ENCODE data around the gene NF2.

NF2 gene

DNA sequence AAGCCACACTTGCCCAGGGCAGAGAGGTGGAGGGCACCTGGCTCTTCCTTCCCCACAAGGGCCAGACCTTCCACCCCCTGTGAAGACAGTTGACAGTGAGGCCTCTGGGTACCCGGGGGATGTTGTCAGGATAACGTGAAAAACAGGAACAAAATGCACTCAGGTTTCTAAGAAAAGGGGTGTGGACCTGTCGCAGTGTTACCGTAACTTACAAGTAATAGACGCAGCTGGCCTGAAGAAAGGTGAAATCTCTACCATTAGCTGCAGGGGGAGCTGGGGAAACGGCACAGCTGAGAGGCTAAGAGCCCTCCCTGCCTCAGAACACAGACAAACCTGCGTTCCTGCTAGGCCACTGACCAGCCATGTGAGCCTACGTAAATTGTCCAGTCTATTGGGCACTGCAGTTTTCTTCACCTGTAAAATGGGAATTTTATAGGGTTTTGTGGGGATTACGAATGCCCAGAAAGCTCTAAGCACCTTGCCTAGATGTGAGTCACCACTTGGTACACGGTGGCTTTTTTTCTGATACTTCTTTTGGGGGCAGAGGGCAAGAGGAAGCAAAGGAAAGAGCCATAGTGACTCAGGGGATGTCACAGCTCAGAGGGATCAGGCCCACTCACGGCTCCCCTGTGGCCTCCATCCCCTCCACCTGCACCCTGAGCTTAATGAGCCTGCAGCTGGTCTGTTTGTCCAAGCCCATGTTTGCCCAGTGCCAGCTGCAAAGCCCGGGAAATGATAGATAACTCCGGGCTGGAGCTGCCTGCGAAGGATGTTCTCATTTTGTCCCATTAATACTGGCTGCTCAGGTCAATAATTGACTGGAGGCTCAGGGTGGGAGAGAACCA, 97.9 kb downstream of the NF2 start:
- DNase-seq (ENCODE audit: low read depth in 2 of 2) = no peak

DNA sequence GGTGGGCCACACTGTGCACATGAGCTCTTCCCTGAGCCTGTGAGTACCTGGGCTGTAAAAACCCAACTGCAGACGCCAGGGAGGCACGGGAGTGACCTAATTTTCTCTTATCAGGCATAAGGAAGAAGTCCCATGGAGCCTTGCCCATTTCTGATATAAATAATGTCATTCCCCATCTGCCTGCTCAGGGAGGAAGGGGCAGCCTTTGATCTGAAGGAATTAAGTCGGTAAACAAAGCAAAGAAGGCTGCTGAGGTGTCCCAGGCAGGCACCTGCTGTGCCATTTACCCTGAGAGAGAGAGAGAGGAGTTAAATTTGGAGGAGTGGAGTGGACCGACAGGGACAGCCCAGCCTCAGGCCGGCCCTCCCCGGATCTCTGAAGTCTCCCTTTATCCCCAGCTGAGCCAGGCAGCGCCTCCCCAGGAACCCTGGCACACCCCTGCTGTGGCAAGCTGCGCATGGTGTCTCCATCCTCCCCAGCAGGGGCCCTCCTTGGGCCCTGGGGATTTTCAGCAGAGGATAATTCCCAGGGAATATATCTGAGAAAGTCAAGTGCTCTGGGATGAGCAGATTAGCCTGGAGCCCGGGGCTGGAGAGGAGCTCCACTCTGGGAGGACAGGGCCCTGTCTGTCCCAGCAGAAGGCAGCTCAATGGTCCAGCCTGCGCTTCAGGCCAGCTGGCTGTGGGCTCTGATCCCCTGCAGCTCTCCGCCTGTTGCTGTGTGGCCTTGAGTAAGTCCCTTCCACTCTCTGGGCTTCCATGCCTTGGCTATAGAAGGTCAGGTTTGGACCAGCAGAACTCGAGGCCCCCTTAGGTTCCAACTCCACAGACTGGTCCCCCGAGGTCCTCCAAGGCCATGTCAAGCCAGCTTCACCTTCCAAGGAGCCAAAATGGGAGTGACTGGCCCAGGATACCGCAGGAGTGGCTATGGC, 98.8 kb downstream of the NF2 start:
- DNase-seq (ENCODE audit: low read depth in 2 of 2) = no peak

DNA sequence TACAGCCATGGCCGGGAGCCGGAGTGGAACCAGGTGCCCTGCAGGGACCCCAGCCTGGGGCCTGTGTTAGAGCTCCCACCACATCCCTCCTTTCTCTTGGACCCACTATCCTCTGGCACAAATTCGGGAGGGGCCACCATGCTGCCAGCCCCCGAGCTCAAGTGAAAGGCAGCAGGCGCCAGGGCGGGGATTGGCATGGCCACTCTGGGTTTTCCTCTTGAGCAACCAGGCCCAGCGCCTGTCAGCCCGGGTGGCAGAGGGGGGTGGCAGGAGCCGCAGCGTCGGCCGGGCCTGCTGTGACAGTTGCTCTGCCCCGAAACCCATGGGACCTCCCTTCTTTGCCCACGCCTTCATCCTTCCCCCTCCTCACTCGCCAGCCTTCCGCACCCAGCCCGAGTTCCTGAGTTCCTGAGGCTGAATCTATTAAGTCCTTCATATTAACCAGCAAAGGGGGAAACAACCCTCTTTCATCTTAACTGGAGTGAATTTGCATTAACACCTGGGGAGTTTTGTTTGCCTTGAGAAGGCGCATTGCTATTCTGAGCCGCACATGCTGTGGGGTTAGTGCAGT, 99.6 kb downstream of the NF2 start:
- no peak for DNase-seq (ENCODE audit: low read depth in 2 of 2)

DNA sequence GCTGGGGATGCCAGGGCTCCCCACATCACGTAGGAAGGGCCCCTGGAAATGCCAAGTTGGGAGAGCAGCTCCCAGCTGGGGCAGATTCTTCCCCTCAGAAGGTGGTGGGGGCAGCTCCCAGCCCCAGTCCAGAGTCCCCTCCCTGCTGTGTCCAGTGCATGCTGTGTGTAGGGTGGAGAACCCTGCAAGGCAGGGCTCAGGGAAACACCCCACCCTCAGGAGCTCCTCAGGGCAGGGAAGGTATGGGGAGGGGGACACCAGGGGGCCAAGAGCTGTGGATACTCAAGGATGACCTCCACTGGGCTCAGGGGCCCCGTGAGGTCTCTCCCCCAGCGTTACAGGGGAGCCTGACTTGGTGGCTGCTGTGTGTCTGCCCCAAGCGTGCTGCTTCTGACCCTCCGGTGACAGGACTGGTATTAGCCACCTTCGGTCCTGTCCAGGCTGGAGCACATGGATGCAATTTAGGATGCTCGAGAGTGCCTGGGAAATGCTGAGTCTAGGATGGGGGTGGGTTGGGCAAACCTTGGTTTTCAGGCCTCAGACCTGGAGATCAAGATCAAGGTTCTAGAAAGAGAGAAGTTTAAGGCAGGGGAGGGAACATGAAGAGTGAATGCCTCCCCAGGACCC, 100.2 kb downstream of the NF2 start:
- DNase-seq (ENCODE audit: low read depth in 2 of 2) = no peak

DNA sequence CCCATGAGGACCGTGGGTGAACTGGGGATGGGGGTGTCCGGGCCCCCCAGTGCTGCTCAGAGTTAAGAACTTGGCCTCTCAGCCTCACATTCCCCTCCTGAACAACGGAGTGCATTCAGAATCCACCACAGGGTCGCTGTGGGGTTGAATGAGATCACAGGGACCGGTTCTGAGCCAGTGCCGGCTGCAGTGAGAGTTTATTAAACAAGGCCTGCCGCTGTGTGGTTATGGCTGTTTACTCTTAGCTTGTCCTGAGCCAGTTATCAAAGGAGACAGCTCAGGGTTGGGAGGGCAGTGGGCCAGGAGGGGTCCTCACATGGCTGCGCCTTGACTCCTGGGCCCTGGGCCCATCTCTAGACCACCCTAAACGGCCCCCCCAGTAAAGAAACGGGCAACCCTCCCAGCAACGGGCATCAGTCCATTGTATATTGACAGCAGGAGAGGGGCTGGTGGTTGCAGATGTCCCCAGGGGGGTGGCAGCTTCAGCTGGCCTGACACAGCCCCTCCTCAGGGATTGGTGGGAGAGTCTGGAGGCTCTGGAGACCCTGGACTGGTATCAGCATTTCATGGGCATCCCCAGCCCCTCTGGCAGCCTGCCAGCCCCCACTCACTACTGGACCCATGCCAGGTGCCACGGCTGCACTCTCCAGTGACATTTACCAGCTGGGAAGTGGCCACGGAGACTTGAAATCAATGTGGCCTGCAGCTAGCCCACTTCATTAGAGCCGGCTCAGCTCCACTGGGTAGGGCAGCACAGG, 101.3 kb downstream of the NF2 start:
- no peak for DNase-seq (ENCODE audit: low read depth in 2 of 2)

DNA sequence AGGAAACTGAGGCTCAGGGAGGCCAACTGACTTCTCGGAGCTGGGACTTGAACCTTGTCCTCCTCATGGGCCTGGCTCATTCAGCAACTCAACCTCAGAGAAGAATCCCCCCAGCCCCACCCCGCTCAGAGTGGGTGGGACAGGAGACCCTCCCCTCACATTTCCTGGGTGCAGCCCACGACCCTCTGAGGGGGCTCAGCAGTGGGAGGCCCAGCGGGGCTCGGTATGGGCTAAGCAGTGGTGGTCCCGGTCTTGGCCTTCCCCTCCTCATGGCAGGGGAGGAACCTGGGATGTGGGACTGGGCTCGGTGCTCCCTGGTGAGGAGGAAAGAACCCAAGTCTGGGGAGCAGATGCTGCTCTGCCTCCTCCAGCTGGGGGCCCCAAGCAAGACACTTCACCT, 102.2 kb downstream of the NF2 start:
- DNase-seq (ENCODE audit: low read depth in 2 of 2) = no peak

DNA sequence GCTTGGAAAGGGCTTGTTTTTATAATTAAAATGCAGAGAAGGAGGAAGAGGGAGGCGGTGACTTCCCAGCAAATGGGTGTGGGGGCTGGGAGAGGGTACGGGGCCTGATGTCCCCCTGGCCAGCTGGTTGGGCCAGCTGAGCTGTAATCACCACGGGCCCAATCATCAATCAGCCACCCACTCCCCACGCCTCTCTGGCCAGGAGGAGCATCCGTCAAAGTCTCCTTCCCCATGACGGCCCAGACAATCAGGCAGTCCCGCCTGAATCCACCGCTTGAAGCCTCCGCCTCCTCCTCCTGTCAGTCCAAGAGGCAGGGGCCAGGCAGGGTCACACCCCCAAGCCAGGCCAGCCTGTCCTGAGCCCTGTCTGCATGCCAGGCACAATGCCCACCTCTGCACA, 103.1 kb downstream of the NF2 start:
- no peak for DNase-seq (ENCODE audit: low read depth in 2 of 2)

DNA sequence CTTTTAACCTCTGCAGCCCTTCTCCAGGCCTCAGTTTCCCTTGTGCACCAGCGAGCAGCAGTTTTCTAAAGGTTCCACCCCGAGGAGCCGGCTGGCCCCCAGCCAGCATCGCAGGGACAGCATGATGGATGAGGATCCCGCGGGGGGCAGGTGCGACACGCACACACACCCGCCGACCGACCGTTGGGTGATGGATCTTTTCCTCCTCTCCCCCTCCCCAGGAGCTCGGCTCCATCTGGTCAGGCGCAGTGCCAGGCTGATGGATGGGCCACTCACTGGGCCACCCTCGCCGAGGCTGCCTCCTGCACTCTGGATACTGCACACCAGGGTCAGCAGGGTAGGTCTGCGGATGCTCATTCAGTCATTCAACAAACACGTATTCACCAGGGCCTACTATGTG, 103.6 kb downstream of the NF2 start:
- DNase-seq (ENCODE audit: low read depth in 2 of 2) = no peak

DNA sequence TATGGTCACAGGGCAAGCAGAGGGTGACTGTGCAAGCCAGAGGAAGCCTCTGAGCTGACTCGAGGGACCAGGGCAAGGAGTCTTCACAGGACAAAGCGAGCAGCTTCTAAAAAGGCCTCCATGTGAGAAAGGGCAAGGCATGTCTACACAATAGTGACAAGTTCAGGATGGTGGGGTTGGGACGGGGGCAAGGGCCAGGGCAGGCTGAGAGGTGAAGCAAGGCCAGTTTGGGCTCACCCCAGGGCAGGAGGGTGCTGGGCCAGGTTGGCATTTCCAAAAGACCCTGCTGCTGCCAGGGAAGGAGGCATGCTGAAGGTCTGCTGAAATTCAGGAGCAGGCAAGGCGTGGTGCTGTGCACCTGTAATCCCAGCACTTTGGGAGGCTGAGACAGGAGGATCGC, 104.0 kb downstream of the NF2 start:
- DNase-seq (ENCODE audit: low read depth in 2 of 2) = no peak

DNA sequence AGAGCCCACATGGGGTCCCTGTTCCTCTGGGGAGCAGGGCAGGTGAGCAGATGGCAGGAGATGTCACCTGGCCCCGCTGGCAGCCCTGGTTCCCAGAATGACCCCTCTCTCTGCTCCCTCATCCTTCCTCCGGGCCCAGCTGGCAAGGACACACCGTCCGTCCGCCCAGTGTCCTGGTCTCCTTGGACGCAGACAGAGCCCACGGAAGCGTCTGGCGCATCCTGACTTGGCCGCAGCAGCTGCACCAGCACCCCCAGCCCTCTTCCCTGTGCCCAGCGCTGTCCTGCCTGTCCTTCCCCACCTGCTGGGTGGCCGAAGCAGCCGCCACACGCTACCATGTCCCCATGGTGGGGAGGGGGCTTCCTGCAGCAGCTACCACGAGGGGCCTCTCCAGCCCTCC, 106.8 kb downstream of the NF2 start:
- DNase-seq (ENCODE audit: low read depth in 2 of 2) = no peak

DNA sequence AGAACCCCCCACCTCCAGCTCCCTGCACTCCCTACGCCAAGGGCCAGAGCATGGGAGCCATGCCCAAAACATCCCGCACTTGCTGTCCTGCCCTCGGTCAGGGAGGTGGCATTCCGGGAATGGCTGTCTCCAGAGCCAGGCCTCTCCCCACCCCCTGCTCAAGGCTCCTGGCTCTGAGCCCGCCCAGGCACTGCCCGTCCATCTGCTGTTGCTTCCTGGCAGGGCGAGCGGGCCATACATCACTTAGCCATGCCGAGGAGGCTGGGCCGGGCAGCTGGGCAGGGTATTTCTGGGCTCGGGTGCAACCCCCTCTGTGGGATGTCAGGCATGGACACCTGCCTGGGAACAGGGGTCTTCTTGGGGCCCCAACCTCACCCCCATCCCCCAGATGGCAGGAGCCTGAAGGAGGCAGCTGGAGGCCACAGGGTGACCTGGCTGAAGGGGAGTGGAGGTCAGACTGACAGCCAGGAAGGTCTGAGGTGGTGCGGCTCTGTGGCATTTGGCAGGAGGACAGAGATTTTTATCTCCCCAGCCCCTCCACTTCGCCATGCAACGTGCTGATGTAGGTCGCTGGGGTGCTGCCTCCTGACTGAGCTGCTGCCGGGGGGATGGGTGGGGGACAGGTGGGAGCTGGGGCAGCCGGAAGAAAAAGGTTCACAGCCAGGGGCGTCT, 107.6 kb downstream of the NF2 start:
- DNase-seq (ENCODE audit: low read depth in 2 of 2) = no peak

DNA sequence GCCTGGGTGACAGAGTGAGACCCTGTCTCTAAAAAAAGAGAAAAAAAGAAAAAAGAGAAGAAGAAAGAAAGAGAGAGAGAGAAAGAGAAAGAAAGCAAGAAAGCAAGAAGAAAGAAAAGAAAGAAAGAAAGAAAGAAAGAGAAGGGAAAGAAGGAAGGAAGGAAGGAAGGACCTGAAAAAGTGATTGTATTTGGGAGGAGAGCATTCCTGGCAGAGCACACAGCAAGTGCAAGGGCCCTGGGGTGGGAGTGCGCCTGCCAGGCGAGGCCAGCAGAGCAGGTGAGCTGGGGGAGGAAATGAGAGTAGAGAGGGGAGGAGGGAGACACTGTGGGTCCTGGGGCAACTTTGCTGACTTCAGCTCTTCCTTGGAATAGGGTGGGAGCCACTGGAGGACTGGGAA, 108.7 kb downstream of the NF2 start:
- no peak for DNase-seq (ENCODE audit: low read depth in 2 of 2)

DNA sequence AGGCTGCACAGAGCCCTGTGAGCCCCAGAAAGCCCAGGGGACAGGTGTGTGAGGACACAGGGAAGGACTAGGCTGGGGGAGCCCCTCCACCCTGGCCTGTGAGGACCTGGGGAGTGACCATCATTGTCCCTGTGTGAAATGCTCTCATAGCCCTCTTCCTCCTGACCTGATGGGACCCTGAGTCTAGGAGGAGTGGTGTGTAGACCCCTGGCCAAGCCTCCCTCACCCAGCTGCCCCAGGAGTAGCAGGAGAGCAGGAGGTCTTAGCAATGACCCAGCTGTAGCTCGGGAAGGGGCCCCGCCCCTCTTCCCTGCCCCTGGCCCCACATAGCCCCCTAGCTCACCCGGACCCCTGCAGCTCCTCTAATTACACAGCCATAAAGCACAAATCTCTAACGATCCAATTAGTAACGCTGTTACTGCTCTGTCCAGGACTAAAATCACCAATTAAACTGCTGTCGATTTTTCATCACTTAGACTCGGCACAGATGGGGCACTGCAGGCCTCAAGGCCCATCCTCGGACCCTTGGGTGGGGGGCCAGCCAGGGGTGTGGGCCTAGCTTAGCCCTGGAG, 109.8 kb downstream of the NF2 start:
- no peak for DNase-seq (ENCODE audit: low read depth in 2 of 2)

DNA sequence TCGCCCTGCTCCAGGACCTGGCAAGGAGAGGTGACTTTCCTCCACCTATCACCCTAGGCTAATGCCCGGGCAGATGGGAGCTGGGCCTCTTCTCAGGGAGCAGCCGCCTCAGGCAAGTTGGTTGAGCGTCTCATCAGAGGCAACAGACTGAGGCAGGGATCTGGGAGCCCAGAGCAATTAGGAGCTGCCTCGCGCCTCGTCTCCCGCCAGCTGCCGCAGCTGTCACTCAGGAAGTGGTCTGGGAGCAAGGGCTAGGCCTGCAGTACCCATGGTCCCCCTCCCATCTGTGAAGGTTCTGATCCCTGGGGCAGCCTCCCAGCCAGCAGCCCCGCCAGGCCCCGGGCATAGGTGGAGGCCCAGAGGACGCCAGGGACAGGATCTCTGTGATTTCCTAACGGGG, 111.8 kb downstream of the NF2 start:
- no peak for DNase-seq (ENCODE audit: low read depth in 2 of 2)

DNA sequence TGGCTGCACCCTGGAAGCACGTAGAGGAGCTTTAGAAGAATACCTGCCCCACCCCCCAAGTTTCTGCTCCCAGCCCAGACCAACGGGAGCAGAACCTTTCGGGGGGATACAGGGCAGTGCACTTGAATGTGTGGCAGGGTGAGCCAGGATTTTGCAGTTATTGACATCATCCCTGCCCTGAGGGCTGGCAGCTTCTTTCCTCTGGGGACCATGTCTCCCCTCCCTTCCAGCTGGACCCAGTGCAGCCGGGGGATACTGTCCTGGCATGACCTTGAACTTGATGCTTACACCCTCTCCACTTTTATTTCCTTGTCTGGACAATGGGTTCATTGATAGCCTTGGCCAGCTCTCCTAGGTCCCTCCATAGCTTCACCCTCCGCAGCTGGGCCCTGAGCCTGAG, 112.3 kb downstream of the NF2 start:
- no peak for DNase-seq (ENCODE audit: low read depth in 2 of 2)

DNA sequence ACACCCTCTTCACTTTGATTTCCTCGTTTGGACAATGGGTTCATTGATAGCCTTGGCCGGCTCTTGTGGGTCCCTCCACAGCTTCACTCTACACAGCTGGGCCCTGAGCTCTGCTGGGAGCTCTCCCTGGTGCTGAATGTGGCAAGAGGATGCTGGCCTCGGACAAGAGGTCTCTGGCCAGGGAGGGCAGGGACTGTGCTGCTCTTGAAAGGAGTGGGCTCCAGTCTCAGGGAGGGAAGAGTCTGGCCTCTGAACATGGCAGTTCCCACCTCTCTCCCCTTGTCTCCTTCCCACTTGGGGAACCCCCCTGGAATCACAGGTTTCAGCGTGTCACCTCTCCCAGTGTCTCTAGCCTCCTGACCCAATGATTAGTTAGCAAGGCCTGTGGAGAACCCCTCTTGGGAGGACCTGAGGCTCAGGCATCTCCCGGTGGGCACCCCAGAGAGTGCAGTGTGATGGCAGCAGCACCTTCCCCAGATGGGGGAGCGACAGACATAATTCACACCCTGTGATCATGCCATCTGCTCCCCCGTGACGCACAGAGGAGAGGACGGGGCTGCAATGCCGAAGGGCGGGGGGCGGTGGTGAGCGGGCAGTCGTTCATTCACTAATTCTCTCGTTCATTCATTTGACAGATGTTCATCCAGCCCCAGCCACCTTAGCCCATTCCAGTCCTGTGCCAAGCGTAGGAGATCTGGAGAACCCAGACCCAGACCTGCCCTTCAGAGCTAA, 113.5 kb downstream of the NF2 start:
- no peak for DNase-seq (ENCODE audit: low read depth in 2 of 2)

DNA sequence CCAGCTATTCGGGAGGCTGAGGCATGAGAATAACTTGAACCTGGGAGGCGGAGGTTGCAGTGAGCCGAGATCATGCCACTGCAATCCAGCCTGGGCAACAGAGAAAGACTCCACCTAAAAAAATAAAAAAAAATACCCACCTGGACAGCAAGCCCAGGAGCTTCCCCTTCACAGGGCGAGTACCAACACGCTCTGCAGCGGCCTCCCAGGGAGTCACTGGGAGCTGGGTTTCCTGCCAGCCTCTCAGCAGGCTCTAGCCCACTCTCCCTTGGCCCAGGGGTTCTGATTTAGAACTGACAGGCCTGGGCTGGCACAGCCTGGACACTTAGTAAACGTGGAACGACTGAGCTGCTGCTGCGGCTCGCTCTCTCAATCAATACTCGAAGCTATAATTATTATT, 114.4 kb downstream of the NF2 start:
- DNase-seq (ENCODE audit: low read depth in 2 of 2) = no peak

DNA sequence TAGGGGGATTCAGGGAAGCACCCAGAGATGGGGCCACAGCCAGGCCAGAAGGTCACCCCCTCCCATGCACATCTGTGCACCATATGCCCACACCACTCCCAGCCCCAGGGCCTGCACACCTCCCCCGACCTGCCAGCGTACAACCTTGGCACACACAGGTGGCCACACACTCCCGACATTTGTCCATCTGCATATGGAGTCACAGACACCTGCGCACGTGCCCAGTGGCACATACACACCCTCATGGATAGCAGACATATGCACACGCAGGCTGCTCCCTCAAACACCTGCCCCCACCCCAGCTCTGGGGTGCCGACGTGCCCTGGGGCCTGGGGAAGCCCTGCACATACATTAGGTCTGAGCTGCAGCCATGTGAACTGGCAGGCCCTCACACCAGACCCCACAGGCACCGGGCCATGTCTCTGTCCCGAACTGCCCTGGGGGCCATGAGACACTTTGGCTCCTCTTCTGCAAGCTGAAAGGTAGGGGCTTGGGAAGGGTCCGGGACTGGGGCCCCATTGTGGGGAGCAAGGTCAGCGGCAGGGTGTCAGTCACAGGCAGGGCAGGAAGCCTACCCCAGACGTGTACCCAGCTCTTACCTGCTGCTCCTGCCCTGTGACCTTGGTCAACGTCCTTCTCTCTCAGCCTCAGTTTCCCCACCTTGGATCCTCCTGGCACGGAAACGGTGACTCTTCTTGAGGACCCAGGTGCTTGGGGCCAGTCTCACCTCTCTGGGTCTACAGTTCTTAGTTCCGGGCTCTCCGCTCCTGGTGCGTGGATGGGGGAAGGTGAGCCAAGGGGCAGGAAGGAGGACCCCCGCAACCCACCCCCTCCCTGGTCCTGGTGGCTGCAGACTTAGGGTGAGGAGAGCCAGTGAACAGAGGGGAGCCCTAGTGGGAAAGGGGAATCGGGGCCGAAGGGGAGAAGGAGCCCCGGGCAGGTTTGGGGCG, 115.8 kb downstream of the NF2 start:
- no peak for DNase-seq (ENCODE audit: low read depth in 2 of 2)

Data from activated CD4-positive, alpha-beta T cell treated with anti-CD3 and anti-CD28 coated beads for 24 hours (primary cell).